H1 (cell line): ENCODE measurements around the gene TCF19. TPM values are rescaled to one million over a fixed set of nuclear protein-coding genes. Genes with fewer than 3 reads are reported as not detected.

Experiments
- ATF2 ChIP-seq: IDR thresholded peaks from 2 replicates; pipeline ENCODE4 v1.6.1; 2012; ENCODE audit warnings: low read length, inconsistent platforms
- BCL11A ChIP-seq, 2 experiments: IDR thresholded peaks; one replicate each; pipeline ENCODE4 v1.6.1; 2011; ENCODE audit warnings: low read depth in 2 of 2, low read length in 2 of 2, mild to moderate bottlenecking in 2 of 2
- BRCA1 ChIP-seq: IDR thresholded peaks from 2 replicates; pipeline ENCODE4 v1.6.1; 2012; ENCODE audit warnings: low read depth, low read length, improper control_type of control experiment
- CBX5 ChIP-seq: fragments of 300-800, 300-1000 bp; sonication (generic); IDR thresholded peaks from 2 replicates; pipeline ENCODE4 v1.7.1; 2016; ENCODE audit warnings: antibody characterized with exemption, low read length, low read depth
- CHD1 ChIP-seq: IDR thresholded peaks from 2 replicates; pipeline ENCODE4 v1.6.1; 2012; ENCODE audit warnings: low read depth, low read length, improper control_type of control experiment
- CREB1 ChIP-seq: IDR thresholded peaks from 2 replicates; pipeline ENCODE4 v1.6.1; 2012; ENCODE audit warnings: inconsistent platforms
- CTBP2 ChIP-seq: IDR thresholded peaks from 2 replicates; pipeline ENCODE4 v1.7.0; 2011; ENCODE audit warnings: borderline replicate concordance, mild to moderate bottlenecking, moderate library complexity, mixed read lengths, low read length; ENCODE audit not compliant: insufficient read depth, insufficient read length
- GTF2F1 ChIP-seq: IDR thresholded peaks from 2 replicates; pipeline ENCODE4 v1.6.1; 2012; ENCODE audit warnings: low read depth, low read length, improper control_type of control experiment, borderline replicate concordance
- HDAC6 ChIP-seq: IDR thresholded peaks from one replicate; pipeline ENCODE4 v1.7.1; 2012; ENCODE audit warnings: low read depth, mild to moderate bottlenecking, inconsistent platforms, low read length, moderate library complexity
- JUN ChIP-seq: IDR thresholded peaks from 2 replicates; pipeline ENCODE4 v1.6.1; 2011; ENCODE audit warnings: low read depth, mild to moderate bottlenecking, improper control_type of control experiment, low read length
- JUND ChIP-seq: IDR thresholded peaks from 2 replicates; pipeline ENCODE4 v1.6.1; 2011; ENCODE audit warnings: mild to moderate bottlenecking, improper control_type of control experiment, low read length
- KDM1A ChIP-seq: fragments of 200-600, 300-600 bp; sonication (generic); IDR thresholded peaks from 2 replicates; pipeline ENCODE4 v1.7.1; 2016; ENCODE audit warnings: mild to moderate bottlenecking, low read length, borderline replicate concordance
- KDM4A ChIP-seq: IDR thresholded peaks from one replicate; pipeline ENCODE4 v1.7.1; 2012; ENCODE audit warnings: low read depth, mild to moderate bottlenecking, moderate library complexity, low read length, inconsistent platforms; ENCODE audit not compliant: severe bottlenecking
- KDM5A ChIP-seq: fragments of 200-600 bp; IDR thresholded peaks from 2 replicates; pipeline ENCODE4 v1.7.1; 2012; ENCODE audit warnings: mild to moderate bottlenecking, low read length, inconsistent platforms, mixed read lengths
- PHF8 ChIP-seq: fragments of 200-600 bp; sonication (generic); conservative IDR thresholded peaks from 2 replicates; pipeline ENCODE4 v1.7.1; 2012; ENCODE audit warnings: low read depth, mild to moderate bottlenecking, inconsistent platforms, low read length, moderate library complexity
- RBBP5 ChIP-seq: IDR thresholded peaks from 2 replicates; pipeline ENCODE4 v1.7.1; 2012; ENCODE audit warnings: low read depth, mild to moderate bottlenecking, inconsistent platforms, low read length, moderate library complexity, borderline replicate concordance
- SIRT6 ChIP-seq: IDR thresholded peaks from one replicate; pipeline ENCODE4 v1.7.1; 2012; ENCODE audit warnings: low read length, inconsistent platforms
- SIX5 ChIP-seq: IDR thresholded peaks from 2 replicates; pipeline ENCODE4 v1.6.1; 2011; ENCODE audit warnings: mild to moderate bottlenecking, low read depth, low read length
- SP1 ChIP-seq: IDR thresholded peaks from 2 replicates; pipeline ENCODE4 v1.6.1; 2011; ENCODE audit warnings: low read depth, low read length
- SRF ChIP-seq: IDR thresholded peaks from 2 replicates; pipeline ENCODE4 v1.6.1; 2011; ENCODE audit warnings: mild to moderate bottlenecking, low read depth, low read length, moderate library complexity
- TAF1 ChIP-seq: IDR thresholded peaks from 2 replicates; pipeline ENCODE4 v1.6.1; 2011; ENCODE audit warnings: mild to moderate bottlenecking, low read depth, low read length
- TAF7 ChIP-seq: optimal IDR thresholded peaks from 2 replicates; pipeline ENCODE3; 2011; ENCODE audit warnings: low read depth, mild to moderate bottlenecking, inconsistent platforms, low read length, moderate library complexity, borderline replicate concordance
- ZNF274 ChIP-seq: IDR thresholded peaks from 2 replicates; pipeline ENCODE4 v1.7.0; 2012; ENCODE audit warnings: low read length, borderline replicate concordance; ENCODE audit errors: extremely low read depth
- polyA plus RNA-seq, 7 experiments: library from polyadenylated mRNA; depleted of rRNA in 3 of 7; stranded (reverse) in 5 of 7; unstranded in 2 of 7; fragments of >200 nt in 5 of 7; fragments of 200-250 nt in 2 of 7; gene quantifications; 1 replicate in 5 of 7; 2 replicates in 1 of 7; 4 replicates in 1 of 7; pipeline versions ENCODE4 v1.2.1 to v1.2.3, GENCODE V29; 2011 to 2013; ENCODE audit warnings: missing spikeins in 2 of 7, mixed read lengths in 2 of 7
- total RNA-seq: library from RNA; stranded (reverse); fragmentation: NEBNext Ultra II Directional; extraction: Animal tissue kit (Norgen Biotek cat#: 25700); gene quantifications from 2 replicates; pipeline ENCODE4 v1.2.1, GENCODE V29; 2021

Gene TCF19
- total and polyA plus RNA-seq, 2 of the 8 experiments (the other 6 are each of a cell fraction or from before 2014, with no cell fraction given): 7.2 to 11.0 TPM

GRCh38 chr6:31171931-31172905 lies 13.8 kb downstream of the TCF19 start (continued):
- TF ChIP-seq JUND: no peak
- no peak for TF ChIP-seq SRF
- TF ChIP-seq CREB1: no peak
- TF ChIP-seq SIRT6: no peak
- peak; percentile 20; the same call in 1 of the 2 replicates for TF ChIP-seq PHF8
- peak; percentile 92 for TF ChIP-seq CTBP2
- no peak for TF ChIP-seq CBX5
- TF ChIP-seq ZNF274: no peak
- no peak for TF ChIP-seq JUN
- TF ChIP-seq ATF2: no peak
- no peak for TF ChIP-seq KDM4A
- peak; percentile 45 for TF ChIP-seq TAF7
- TF ChIP-seq KDM1A: peak; percentile 61; the same call in 1 of the 2 replicates
- TF ChIP-seq SIX5: no peak
- TF ChIP-seq TAF1: peak; percentile 64; the same call in 1 of the 2 replicates
- no peak for TF ChIP-seq GTF2F1
- no peak for TF ChIP-seq HDAC6
- TF ChIP-seq KDM5A: no peak
- TF ChIP-seq SP1: peak; percentile 97
- peak in 1 of 2 experiments; percentile 58 for TF ChIP-seq BCL11A (IDR thresholded peaks at IDR 0.05; ENCODE audit: low read depth in 2 of 2, low read length in 2 of 2)
- no peak for TF ChIP-seq CHD1
- TF ChIP-seq RBBP5: peak; percentile 62; the same call in 1 of the 2 replicates
- TF ChIP-seq BRCA1: no peak
